ENCODE results near the gene NOXO1. TPM values are rescaled to one million over a fixed set of nuclear protein-coding genes. Genes with fewer than 3 reads are reported as not detected.

Gene NOXO1
- total and polyA plus RNA-seq, 9 of the 15 experiments (the other 6 are each of a cell fraction or from before 2014, with no cell fraction given), result not detected

GRCh38 chr16:1980030-1980769 is 1.1 kb downstream of the NOXO1 start:
- FAIRE-seq, result no peak
- Histone ChIP-seq H3K4me3 (no peak overlapping the region), H3K9ac (ENCODE audit: insufficient read depth in 1 of 2, low read depth in 2 of 2, low read length in 2 of 2) (no peak overlapping the region; a peak in 1 of 4 replicates), H3K27me3 (ENCODE audit: control insufficient read depth in 2 of 2, insufficient read depth in 2 of 2, low read length in 2 of 2) (no peaks in the 10 kb centered on the region), H3K79me2 (ENCODE audit: control insufficient read depth, insufficient read depth, low read length) (peaks cover 8% of the 10 kb centered on the region), H4K20me1 (replicated peaks; ENCODE audit: control insufficient read depth, insufficient read depth, low read length) (no peaks in the 10 kb centered on the region), H3K27ac (ENCODE audit: extremely low read depth, low read depth, low read length) (no peak overlapping the region), H3K36me3 (ENCODE audit: control insufficient read depth, insufficient read depth, low read length) (peaks cover 44% of the 10 kb centered on the region; the same call in 2 of the 3 replicates), H3K4me1 (replicated peaks in 1 of 2; ENCODE audit: control insufficient read depth in 2 of 2, insufficient read depth in 2 of 2, low read length in 2 of 2) (peaks cover 2 to 84% of the 10 kb centered on the region in 2 experiments; a peak in 4 of 5 replicates), H3K9me1 (ENCODE audit: control insufficient read depth, insufficient read depth, low read length) (no peaks in the 10 kb centered on the region), H3K9me3 (replicated peaks; ENCODE audit: control insufficient read depth, insufficient read depth, low read depth, low read length) (no peaks in the 10 kb centered on the region), H3K4me2 (ENCODE audit: insufficient read depth, low read length) (no peak overlapping the region), H2AFZ (ENCODE audit: low read depth, low read length) (no peak overlapping the region)
- CTCF ChIA-PET (ENCODE audit: low intra/inter-chr PET ratio), result no interaction called here
- POLR2A ChIA-PET, result interaction anchor here (0.9 to 10.2 kb wide), 2 partner anchors 8 to 14 kb away, joined by 4 to 103 read pairs; partner anchors contain the start of genes RNF151, RPS2 and TBL3
- in situ Hi-C loops (cut with MboI), result no loop called here
- DNase-seq (ENCODE audit: extremely low read depth in 1 of 4, low spot score in 3 of 4), result peak in 1 of 4 experiments; percentile 10
- BruUV-seq (replicated peaks), result no TSS peak
- intact Hi-C loops (cut with micrococcal nuclease), result no loop called here
- 89% methylated on average over 32 of the region's 53 CpGs for WGBS (ENCODE audit: insufficient coverage, low coverage, missing lambda C conversion rate)
- TF ChIP-seq SMARCA5 (IDR thresholded peaks at IDR 0.05), result no peak
- TF ChIP-seq POLR2A (conservative IDR thresholded peaks at IDR 0.05), result peak; percentile 25
- TF ChIP-seq NFE2 (IDR thresholded peaks at IDR 0.05; ENCODE audit: low read depth), result no peak
- no peak for TF ChIP-seq MAFF (IDR thresholded peaks at IDR 0.05; ENCODE audit: low read length)
- peak; percentile 17 for TF ChIP-seq FIP1L1 (IDR thresholded peaks at IDR 0.05; ENCODE audit: low read depth, low read length, poor library complexity, severe bottlenecking)
- TF ChIP-seq POLR2G (IDR thresholded peaks at IDR 0.05; ENCODE audit: low read depth, low read length), result peak; percentile 69
- TF ChIP-seq RBFOX2 (IDR thresholded peaks at IDR 0.05; ENCODE audit: low read depth, low read length), result 0 out of 2 replicates have a peak, but pooled peaks have one; percentile 6
- no peak for TF ChIP-seq CTBP1 (IDR thresholded peaks at IDR 0.05; ENCODE audit: borderline replicate concordance)
- TF ChIP-seq ZBTB33 (CRISPR knock-in tag; IDR thresholded peaks at IDR 0.05), result peak; percentile 36; the same call in 1 of the 2 replicates
- no peak for TF ChIP-seq NR2C1 (IDR thresholded peaks at IDR 0.05)
- TF ChIP-seq NR2C1 (tag; IDR thresholded peaks at IDR 0.05), result no peak
- no peak for ATAC-seq

All from K562 (cell line).